Heart left ventricle (tissue), 16 donors: ENCODE results near the gene CDCA5. TPM values are rescaled to one million over a fixed set of nuclear protein-coding genes. Genes with fewer than 3 reads are reported as not detected.

ENCODE experiments used
- ATAC-seq, 4 donors: fragments of 200-7000 bp; cut with Tn5 transposase; one replicate each; pipeline ENCODE4 v1.9.1; 2020 to 2022; ENCODE audit warnings: moderate library complexity in 4 of 4, mild to moderate bottlenecking in 3 of 4, moderate number of reproducible peaks in 1 of 4
- DNase-seq, 5 donors: peaks; one replicate each; pipeline ENCODE4 v3.0.0-alpha.2; 2020
- H3K27ac ChIP-seq, 12 donors: fragments of 200-600 bp; sonication (generic) in 4 of 12; one replicate each; pipeline versions ENCODE4 v1.5.0 to v1.8.0; 2016 to 2022; ENCODE audit warnings: mild to moderate bottlenecking in 2 of 12
- H3K27me3 ChIP-seq, 9 donors: fragments of 200-600 bp; sonication (generic) in 2 of 9; one replicate each; pipeline versions ENCODE4 v1.5.1 to v1.8.0; 2016 to 2022; ENCODE audit warnings: mild to moderate bottlenecking in 3 of 9
- H3K36me3 ChIP-seq, 9 donors: fragments of 200-600 bp; sonication (generic) in 2 of 9; one replicate each; pipeline versions ENCODE4 v1.5.0 to v1.8.0; 2018 to 2022; ENCODE audit warnings: mild to moderate bottlenecking in 2 of 9
- H3K4me1 ChIP-seq, 12 donors: fragments of 200-600 bp; sonication (generic) in 4 of 12; one replicate each; pipeline versions ENCODE4 v1.5.0 to v1.8.0; 2016 to 2022; ENCODE audit warnings: mild to moderate bottlenecking in 3 of 12
- H3K4me3 ChIP-seq, 12 donors: fragments of 200-600 bp; sonication (generic) in 4 of 12; one replicate each; pipeline versions ENCODE4 v1.5.0 to v1.8.0; 2017 to 2022; ENCODE audit warnings: mild to moderate bottlenecking in 9 of 12, moderate library complexity in 4 of 12
- H3K9me3 ChIP-seq, 12 donors: fragments of 200-600 bp; sonication (generic) in 4 of 12; one replicate each; pipeline versions ENCODE4 v1.5.0 to v1.8.0; 2016 to 2022; ENCODE audit warnings: mild to moderate bottlenecking in 1 of 12
- CTCF ChIP-seq, 12 donors: fragments of 200-600 bp; sonication (generic) in 4 of 12; IDR thresholded peaks; one replicate each; pipeline versions ENCODE4 v1.5.0 to v1.8.0; 2018 to 2022; ENCODE audit warnings: antibody characterized with exemption in 12 of 12, mild to moderate bottlenecking in 5 of 12
- POLR2A ChIP-seq, 2 donors: fragments of 450-650 bp; IDR thresholded peaks; one replicate each; pipeline ENCODE4 v1.6.1; 2017; ENCODE audit warnings: antibody characterized with exemption in 2 of 2, mild to moderate bottlenecking in 2 of 2, moderate library complexity in 2 of 2
- WGBS, 4 donors: extraction: QIAGEN DNeasy Blood & Tissue Kit in 2 of 4; methylation state at CpG; one replicate each; pipeline versions ENCODE4 v1.1.5 to v1.1.7; 2013 to 2018; 5-methylcytosine and 5-hydroxymethylcytosine counted together
- intact Hi-C, 10 donors: fragments of 100-400 bp; cut with DNase I; formaldehyde crosslinking; loops; one replicate each; pipeline versions ENCODE4 v1.11.1 to v1.14.2; 2022
- polyA plus RNA-seq, 2 donors: library from polyadenylated mRNA; stranded (reverse); fragments of 200-250 nt; gene quantifications; one replicate each; pipeline ENCODE4 v1.2.3, GENCODE V29; 2013
- total RNA-seq, 9 donors: library from RNA; depleted of rRNA in 2 of 9; stranded (reverse); fragments of >200 nt in 2 of 9; fragmentation: NEBNext Ultra II Directional in 3 of 9; extraction: Animal tissue kit (Norgen Biotek cat#: 25700) in 3 of 9; gene quantifications; one replicate each; pipeline versions ENCODE4 v1.1.0 to v1.2.4, GENCODE V29; 2016 to 2023
- donor health status: ischemic (EF 13 %, LVEDD 7.1; RV severe dilation, severe dysfunction).
- donor health status: healthy with polysubstance abuse.
- donor health status: DM: no; HTN: yes; CAD: no.
- donor health status: DM: no; HTN: no; CAD: no.
- donor health status: ischemic (EF 25% LVEDD 6.9; RV normal size, moderate dysfunction).
- donor health status: ischemic (EF 25% LVEDD 5.7; RV mildly dilated, moderate dysfunction).
- donor health status: healthy.
- donor health status: DM: yes; HTN: yes; CAD: no.
- donor health status: ischemic (EF 35%, LVEDD 5.7; RV mildly dilated, moderate dysfunction).
- donor health status: nonischemic (EF 11% LVEDD 7.7; RV severe dilation, severe dysfunction).
- donor health status: DM: yes; HTN: yes; CAD: no.
- donor health status: PGD.
- donor health status: ischemic (EF 29% LVEDD 5.4; RV normal size, mild dysfunction).
- donor health status: nonischemic (EF 23%, LVEDD 6.1; RV moderate dilation, normal function).

Gene CDCA5
- total and polyA plus RNA-seq, 11 donors = 0.38 to 11.6 (median 0.81) TPM

- intact Hi-C loops = loop anchor here in 8 of 10 donors (5.0 to 10.0 kb wide), 9 partner anchors 69 to 414 kb away; partner anchors contain the start of genes CAPN1 (in 3 of the 8), ARL2 (in 2 of the 8), CDC42BPG (in 2 of the 8) and DPF2 (in 1 of the 8)
- WGBS, 4 donors = 14 to 25% (median 17%) methylated on average over 14 of the region's 14 CpGs
Measured at GRCh38 chr11:65113361-65113756, 29.5 kb upstream of the CDCA5 start.

GRCh38 chr11:65112546-65113360 is 28.9 kb upstream of the CDCA5 start:
- Histone ChIP-seq H3K27me3 (peaks cover 0 to 5% (median 0%) of the 10 kb centered on the region in 9 donors), H3K4me3 (peak overlapping the region; percentile 38 to 90 (median 61)), H3K27ac (peak overlapping the region in 11 of 12 donors; percentile 52 to 86 (median 79)), H3K36me3 (peaks cover 0 to 34% (median 25%) of the 10 kb centered on the region in 9 donors), H3K9me3 (no peaks in the 10 kb centered on the region), H3K4me1 (peaks cover 0 to 64% (median 46%) of the 10 kb centered on the region in 12 donors)
- 1 to 3% (median 1%) methylated on average over 18 to 57 of the region's 57 CpGs for WGBS, 4 donors
- intact Hi-C loops = loop anchor here in 8 of 10 donors (5.0 to 10.0 kb wide), 9 partner anchors 70 to 415 kb away; partner anchors contain the start of genes CAPN1 (in 3 of the 8), ARL2 (in 2 of the 8), CDC42BPG (in 2 of the 8) and DPF2 (in 1 of the 8)
- DNase-seq (peak; percentile 46 to 85 (median 66)), ATAC-seq (peak; percentile 0 to 56 (median 37))
- TF ChIP-seq CTCF (IDR thresholded peaks at IDR 0.05) (peak; percentile 76 to 92 (median 82)), POLR2A (IDR thresholded peaks at IDR 0.05) (no peak)

More at GRCh38 chr11:65113361-65113756, 29.5 kb upstream of the CDCA5 start:
- DNase-seq (peak in 2 of 5 donors; percentile 19 to 35), ATAC-seq (no peak)
- Histone ChIP-seq H3K9me3 (no peaks in the 10 kb centered on the region), H3K27me3 (peaks cover 0 to 5% (median 0%) of the 10 kb centered on the region in 9 donors), H3K27ac (peak overlapping the region in 10 of 12 donors; percentile 52 to 86 (median 79)), H3K4me1 (peaks cover 0 to 69% (median 49%) of the 10 kb centered on the region in 12 donors), H3K4me3 (peak overlapping the region in 11 of 12 donors; percentile 38 to 90 (median 62)), H3K36me3 (peaks cover 0 to 33% (median 22%) of the 10 kb centered on the region in 9 donors)
- TF ChIP-seq CTCF (IDR thresholded peaks at IDR 0.05) (no peak), POLR2A (IDR thresholded peaks at IDR 0.05) (no peak)

GRCh38 chr11:65111744-65112545 is 28.1 kb upstream of the CDCA5 start, which contains the start of gene TM7SF2:
TM7SF2 (plus strand) TSS chr11:65111872; CDS start chr11:65112016, 144 bp downstream.
- H3K27ac ChIP-seq = peak within 1 kb of the TSS in 11 of 12 donors; percentile 52 to 86 (median 79)
- H3K9me3 ChIP-seq = no peaks in the 10 kb centered on the region
- H3K36me3 ChIP-seq = peaks cover 0 to 37% (median 29%) of the 10 kb centered on the region in 9 donors
- H3K4me1 ChIP-seq = peaks cover 0 to 63% (median 44%) of the 10 kb centered on the region in 12 donors
- DNase-seq (peak; percentile 96 to 98 (median 97)), ATAC-seq (peak; percentile 85 to 93 (median 86))
- H3K4me3 ChIP-seq = peak within 1 kb of the TSS; percentile 38 to 90 (median 61)
- TF ChIP-seq POLR2A (IDR thresholded peaks at IDR 0.05) (peak; percentile 73 to 96), CTCF (IDR thresholded peaks at IDR 0.05) (no peak)
- intact Hi-C loops = loop anchor here in 9 of 10 donors (2.0 to 10.0 kb wide), 11 partner anchors 69 to 415 kb away; partner anchors contain the start of genes CAPN1 (in 5 of the 9), ARL2 (in 2 of the 9), CDC42BPG (in 2 of the 9) and DPF2 (in 1 of the 9)
- 1 to 2% (median 1%) methylated on average over 36 to 64 of the region's 64 CpGs for WGBS, 4 donors
- H3K27me3 ChIP-seq = peaks cover 0 to 5% (median 0%) of the 10 kb centered on the region in 9 donors
